ENCODE data around the gene SMIM22.

DNA sequence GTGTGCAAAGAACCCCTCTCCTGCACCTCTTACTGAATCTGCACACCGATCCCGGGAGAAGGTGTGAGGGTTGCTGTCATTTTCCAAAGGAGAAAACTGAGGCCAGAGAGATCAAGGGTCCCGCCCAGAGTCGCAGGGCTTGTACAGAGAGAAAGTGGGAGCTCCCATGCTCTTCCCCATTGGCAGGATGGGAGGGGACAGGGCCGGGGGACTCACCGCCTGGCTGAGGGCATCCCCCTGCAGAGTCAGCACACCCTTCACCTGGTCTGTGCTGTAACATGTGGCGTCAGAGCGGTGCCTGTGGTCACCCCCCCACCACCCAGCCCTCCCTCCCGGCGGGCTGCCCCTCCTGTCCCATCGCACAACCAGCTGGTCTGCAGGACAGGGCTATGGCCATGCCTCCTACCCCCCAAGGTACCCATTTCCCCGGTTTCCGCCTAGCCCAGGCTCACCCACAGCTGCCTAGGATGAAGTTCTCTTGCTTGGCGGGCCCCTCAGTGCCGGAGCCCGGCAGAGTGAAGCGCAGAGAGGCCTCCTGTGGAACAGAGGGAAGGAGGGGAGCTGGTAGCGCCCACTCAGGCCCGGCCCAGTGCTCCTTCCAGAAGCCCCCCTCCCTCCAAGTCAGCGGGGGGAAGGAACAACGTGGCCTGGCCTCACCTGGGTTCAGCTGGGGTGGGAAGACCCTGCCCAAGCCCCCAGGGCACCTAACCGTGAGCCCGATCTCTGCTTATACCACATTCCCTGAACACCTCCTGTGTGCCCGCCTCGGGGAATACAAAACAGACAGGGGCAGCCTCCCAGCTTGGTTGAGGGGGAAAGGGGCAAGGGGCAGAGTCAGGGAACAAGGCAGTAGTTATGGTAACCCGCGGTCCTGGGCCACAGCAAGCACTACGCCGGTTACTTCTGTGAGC lies 6.1 kb downstream of the SMIM22 start:
- TF ChIP-seq, protein P1, sequence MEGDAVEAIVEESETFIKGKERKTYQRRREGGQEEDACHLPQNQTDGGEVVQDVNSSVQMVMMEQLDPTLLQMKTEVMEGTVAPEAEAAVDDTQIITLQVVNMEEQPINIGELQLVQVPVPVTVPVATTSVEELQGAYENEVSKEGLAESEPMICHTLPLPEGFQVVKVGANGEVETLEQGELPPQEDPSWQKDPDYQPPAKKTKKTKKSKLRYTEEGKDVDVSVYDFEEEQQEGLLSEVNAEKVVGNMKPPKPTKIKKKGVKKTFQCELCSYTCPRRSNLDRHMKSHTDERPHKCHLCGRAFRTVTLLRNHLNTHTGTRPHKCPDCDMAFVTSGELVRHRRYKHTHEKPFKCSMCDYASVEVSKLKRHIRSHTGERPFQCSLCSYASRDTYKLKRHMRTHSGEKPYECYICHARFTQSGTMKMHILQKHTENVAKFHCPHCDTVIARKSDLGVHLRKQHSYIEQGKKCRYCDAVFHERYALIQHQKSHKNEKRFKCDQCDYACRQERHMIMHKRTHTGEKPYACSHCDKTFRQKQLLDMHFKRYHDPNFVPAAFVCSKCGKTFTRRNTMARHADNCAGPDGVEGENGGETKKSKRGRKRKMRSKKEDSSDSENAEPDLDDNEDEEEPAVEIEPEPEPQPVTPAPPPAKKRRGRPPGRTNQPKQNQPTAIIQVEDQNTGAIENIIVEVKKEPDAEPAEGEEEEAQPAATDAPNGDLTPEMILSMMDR (IDR thresholded peaks at IDR 0.05), result no peak
- no peak for TF ChIP-seq POLR2A (IDR thresholded peaks at IDR 0.05)
